ENCODE measurements around the gene HSD17B1.
"Not testable (repeated sequence)": the region's sequence is repeated elsewhere in the genome, so short reads cannot be mapped to it uniquely, and the experiment has no call there.

HSD17B1 gene

DNA sequence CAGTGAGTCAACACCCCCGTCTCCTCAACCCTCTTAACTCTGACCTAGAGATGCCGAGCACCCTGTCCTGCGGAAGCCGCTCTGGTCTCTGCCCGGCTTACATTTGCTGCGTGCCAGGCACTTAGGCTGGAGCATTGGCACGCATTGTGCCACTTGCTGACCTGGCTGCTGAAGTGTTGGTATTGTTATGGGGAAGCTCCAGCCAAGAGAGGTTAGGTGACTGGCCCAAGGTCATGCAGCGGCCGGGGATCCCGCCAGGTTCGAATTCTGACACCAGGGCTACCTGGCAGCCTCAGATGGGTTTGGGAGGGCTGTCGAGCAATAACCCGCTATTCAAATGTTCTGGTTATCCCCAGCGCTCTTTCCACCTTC lies 5.0 kb upstream of the HSD17B1 start:
- DNase-seq (ENCODE audit: low read depth in 2 of 2) = no peak

DNA sequence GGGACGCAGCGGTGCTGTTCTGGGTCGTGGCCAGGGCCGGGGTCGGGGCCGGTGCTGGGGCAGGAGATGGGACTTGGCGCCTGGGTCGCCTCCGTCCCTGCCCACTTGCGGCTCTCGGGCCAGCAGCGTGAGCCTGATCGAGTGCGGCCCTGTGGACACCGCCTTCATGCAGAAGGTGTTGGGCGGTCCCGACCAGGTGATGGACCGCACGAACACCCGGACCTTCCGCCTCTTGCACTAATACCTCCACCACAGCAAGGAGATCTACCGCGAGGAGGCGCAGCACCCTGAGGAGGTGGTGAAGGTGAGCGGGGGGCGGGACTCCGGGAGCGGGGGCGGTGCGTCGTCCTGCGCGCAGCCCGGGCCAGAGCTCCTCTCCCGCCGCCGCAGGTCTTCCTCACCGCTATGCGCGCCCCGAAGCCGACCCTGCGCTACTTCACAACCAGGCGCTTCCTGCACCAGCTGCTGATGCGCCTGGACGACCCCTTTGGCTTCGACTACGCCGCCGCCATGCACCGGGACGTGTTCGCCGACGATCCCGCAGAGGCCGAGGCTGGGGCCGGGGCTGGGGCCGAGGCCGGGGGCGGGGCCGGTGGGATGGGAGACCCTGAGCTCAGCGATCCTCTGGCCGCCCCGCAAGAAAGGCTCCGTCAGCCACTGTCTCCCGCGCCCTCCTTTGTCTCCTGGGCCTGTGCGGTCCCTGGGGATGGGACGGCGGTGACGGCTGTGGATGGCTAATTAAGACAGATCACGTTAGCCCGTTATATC lies 4.5 kb upstream of the HSD17B1 start:
- DNase-seq (ENCODE audit: low read depth in 2 of 2) = no peak

DNA sequence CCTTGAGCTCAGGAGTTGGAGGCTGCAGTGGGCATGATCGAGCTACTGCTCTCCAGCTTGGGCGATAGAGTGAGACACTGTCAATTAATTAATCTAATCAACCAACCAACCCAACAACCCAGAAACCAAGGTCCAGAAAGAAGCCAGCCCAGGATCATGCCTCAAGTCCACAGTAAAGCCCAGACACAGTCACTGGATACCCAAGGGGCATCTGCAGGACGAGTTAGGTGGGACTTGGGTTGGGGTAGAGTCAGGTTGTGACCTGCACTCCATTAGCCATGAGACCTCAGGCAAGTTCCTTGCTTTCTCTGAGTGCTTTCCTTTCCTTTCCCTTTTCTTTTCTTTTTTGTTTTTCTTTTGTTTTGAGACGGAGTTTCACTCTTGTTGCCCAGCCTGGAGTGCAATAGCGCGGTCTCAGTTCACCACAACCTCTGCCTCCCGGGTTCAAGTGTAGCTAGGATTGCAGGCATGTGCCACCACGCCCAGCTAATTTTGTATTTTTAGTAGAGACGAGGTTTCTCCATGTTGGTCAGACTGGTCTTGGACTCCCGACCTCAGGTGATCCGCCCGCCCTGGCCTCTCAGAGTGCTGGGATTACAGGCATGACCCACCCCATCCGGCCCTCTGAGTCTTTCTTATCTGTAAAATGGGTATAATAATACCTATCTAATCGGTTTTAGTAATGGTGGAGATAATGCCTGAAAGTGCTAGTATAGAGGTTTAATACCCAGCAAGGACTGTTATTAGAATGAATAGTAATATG lies 3.5 kb upstream of the HSD17B1 start:
- DNase-seq (ENCODE audit: low read depth in 2 of 2) = no peak

DNA sequence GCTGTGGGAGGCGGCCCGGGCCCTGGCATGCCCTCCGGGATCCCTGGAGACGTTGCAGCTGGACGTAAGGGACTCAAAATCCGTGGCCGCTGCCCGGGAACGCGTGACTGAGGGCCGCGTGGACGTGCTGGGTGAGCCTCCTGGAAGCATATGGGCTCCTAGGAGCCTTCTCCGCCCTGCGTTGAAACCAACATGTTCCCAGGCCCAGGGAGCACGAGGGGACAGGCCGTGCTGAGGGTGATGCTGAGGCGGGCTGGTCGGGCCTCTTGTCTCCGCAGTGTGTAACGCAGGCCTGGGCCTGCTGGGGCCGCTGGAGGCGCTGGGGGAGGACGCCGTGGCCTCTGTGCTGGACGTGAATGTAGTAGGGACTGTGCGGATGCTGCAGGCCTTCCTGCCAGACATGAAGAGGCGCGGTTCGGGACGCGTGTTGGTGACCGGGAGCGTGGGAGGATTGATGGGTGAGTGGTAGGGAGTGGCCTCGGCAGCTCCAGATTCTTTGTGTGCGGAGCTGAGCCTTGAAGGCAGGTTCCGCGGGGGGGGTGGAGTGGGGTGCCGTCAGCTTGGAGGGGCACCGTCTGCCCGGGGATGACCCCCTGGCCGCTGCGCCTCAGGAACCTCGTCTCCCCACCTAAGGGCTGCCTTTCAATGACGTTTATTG lies 567 bp downstream of the HSD17B1 start:
- no peak for DNase-seq (ENCODE audit: low read depth in 2 of 2)

DNA sequence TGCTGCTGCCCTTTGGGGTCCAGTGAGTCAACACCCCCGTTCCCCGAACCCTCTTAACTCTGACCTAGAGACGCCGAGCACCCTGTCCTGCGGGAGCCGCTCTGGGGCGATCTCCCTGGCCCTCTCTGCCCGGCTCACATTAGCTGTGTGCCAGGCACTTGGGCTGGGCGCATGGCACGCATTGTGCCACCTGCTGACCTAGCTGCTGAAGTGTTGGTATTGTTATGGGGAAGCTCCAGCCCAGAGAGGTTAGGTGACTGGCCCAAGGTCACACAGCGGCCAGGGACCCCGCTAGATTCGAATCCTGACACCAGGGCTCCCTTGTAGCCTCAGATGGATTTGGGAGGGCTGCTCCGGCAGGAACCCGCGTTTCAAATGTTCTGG lies 1.1 kb downstream of the HSD17B1 start:
- DNase-seq (ENCODE audit: low read depth in 2 of 2) = no peak

DNA sequence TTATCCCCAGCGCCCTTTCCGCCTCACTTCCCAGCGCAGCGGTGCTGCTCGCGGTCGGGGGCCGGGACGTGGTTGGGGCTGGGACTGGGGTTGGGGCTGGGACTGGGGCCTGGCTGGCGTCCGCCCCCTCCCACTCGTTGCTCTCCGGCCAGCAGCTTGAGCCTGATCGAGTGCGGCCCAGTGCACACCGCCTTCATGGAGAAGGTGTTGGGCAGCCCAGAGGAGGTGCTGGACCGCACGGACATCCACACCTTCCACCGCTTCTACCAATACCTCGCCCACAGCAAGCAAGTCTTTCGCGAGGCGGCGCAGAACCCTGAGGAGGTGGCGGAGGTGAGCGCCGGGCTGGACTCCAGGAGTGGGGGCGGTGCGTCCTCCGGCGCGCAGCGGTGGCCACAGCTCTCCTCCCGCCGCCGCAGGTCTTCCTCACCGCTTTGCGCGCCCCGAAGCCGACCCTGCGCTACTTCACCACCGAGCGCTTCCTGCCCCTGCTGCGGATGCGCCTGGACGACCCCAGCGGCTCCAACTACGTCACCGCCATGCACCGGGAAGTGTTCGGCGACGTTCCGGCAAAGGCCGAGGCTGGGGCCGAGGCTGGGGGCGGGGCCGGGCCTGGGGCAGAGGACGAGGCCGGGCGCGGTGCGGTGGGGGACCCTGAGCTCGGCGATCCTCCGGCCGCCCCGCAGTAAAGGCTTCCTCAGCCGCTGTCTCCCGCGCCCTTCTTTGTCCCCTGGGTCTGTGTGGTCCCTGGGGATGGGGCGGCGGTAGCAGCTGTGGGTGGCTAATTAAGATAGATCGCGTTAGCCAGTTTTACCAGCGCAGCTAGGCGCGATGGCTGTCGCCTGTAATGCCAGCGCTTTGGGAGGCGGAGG lies 1.8 kb downstream of the HSD17B1 start:
- DNase-seq (ENCODE audit: low read depth in 2 of 2) = peak in 1 of 2 experiments; percentile 50

DNA sequence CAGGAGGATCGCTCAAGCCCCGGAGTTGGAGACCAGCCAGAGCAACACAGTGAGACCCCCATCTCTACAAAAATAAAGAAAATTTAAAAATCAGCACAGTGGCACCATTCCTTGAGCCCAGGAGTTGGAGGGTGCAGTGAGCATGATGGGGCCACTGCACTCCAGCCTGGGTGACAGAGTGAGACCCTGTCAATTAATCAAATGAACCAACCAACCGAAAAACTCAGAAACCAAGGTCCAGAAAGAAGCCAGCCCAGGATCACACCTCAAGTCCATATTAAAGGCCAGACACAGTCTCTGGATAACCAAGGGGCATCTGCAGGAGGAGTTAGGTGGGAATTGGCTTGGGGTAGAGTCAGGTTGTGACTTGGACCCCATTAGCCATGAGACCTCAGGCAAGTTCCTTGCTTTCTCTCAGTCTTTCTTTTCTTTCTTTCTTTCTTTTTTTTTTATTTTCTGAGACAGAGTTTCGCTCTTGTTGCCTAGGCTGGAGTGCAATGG lies 2.4 kb downstream of the HSD17B1 start:
- no peak for DNase-seq (ENCODE audit: low read depth in 2 of 2)

DNA sequence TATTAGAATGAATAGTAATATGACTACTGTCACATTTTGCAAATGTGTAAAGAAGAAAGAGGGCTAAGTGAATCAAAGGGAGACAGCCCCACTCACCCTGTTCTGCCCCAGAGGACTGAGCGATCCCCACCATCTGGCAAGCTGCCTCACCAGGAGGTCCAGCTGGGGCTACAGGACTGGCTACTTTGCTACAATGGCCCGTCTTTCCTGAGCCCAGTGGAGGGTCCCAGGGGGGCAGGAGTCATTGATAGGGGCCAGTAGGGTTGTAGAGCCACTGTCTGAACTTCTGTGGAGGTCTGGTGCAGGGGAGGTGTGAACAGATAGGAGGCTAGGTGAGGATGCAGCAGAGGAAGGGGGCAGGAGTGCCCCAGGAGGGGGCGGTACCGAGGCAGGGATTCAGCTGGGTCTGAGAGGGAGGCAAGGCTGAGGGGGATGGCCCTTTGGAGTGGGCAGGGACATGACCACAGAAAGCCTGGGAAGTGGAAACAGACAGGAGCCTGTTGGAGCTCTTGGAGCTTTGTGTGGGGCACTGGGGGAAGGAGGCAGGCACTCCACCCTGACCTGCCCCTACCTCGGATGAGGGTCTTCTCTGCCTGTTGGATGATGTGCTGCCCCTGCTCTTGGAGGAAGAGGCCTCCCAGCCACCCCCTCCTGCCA lies 3.4 kb downstream of the HSD17B1 start:
- not testable (repeated sequence) for DNase-seq (ENCODE audit: low read depth in 2 of 2)

DNA sequence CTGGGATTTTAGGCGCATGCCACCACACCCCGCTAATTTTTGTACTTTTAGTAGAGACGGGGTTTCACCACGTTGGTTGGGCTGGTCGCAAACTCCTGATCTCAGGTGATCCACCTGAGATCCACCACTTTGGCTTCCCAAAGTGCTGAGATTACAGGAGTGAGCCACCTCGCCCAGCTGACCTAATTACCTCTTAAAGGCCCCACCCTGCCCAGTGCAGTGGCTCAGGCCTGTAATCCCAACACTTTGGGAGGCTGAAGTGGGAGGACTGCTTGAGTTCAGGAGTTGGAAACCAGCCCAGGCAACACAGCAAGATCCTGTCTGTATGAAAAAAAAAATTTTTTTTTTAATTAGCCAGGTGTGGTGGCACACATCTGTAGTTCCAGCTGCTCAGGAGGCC lies 6.4 kb downstream of the HSD17B1 start:
- no peak for DNase-seq (ENCODE audit: low read depth in 2 of 2)

DNA sequence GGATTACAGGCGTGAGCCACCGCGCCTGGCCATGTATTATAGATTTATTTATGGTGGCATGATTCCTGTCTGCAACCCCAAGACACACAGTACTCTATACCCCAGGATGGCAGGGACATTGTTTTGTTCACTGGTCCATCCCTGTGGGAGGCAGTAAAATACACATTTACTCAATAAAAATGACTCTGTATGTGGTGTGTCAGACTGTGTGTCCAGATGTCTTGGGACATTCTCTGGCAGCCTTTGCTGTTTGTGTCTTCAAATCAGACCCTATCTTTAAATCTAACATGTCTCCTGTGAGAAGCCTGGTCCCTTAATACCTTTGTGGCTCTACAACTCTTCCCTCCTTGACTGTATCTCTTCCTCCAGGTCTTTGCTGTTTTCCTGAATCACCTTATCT lies 7.5 kb downstream of the HSD17B1 start:
- no peak for DNase-seq (ENCODE audit: low read depth in 2 of 2)

DNA sequence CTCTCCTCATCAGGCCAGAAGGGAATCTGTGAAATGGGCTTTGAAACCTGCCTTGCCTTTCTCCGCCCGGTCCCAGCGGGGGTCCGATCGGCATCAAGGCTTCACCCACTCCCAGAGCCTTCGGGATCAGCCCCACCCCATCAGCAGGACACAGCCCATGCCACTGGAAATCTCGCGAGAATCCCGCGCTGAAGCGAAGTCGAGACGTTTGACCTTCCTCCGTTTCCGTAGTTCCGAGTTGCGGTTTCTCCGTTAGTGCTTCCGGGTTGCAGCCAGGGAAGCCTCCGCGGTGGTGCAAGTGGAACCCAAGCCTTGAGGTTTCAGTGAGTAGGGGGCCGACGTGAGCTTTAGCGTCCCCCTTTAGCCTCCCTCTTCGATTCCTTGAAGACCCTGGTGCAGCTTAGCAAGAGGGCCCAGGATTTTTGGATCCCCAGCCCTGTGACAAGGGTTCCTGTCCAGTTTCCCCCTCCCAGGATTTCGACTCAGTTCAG lies 9.2 kb downstream of the HSD17B1 start, which contains the start of gene COASY:
Gene COASY, plus strand, starts transcription at position 252 of the 491 bp plus-strand sequence. CDS start 475 bp downstream, outside the sequence.
- DNase-seq (ENCODE audit: low read depth in 2 of 2) = peak; percentile 97

DNA sequence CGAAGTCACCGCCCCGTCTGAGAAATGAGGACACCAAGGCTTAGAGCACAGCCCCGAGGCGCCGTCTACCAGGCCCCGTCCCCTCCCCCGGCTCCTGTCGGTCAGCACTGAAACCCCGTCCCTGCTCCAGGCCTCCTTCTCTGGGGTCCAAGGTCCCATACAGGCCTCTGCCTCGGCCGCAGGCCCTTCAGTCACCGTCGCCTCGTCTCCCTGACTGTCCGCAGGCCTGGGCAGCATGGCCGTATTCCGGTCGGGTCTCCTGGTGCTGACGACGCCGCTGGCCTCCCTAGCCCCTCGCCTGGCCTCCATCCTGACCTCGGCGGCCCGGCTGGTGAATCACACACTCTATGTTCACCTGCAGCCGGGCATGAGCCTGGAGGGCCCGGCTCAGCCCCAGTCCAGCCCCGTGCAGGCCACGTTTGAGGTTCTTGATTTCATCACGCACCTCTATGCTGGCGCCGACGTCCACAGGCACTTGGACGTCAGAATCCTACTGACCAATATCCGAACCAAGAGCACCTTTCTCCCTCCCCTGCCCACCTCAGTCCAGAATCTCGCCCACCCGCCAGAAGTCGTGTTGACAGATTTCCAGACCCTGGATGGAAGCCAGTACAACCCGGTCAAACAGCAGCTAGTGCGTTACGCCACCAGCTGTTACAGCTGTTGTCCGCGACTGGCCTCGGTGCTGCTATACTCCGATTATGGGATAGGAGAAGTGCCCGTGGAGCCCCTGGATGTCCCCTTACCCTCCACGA lies 9.8 kb downstream of the HSD17B1 start:
- DNase-seq (ENCODE audit: low read depth in 2 of 2) = no peak

DNA sequence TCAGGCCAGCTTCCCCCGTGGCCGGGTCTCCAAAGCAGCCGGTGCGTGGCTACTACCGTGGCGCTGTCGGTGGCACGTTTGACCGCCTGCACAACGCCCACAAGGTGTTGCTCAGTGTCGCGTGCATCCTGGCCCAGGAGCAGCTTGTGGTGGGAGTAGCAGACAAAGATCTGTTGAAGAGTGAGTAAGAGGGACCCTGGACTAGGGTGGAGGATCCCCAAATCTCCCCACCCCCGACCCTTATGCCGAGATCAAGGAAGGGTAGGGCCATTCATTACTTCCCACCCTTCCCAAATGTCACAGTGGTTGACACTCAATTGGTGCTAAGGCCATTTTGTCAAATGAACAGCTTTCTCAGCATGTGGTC lies 10.4 kb downstream of the HSD17B1 start:
- no peak for DNase-seq (ENCODE audit: low read depth in 2 of 2)

DNA sequence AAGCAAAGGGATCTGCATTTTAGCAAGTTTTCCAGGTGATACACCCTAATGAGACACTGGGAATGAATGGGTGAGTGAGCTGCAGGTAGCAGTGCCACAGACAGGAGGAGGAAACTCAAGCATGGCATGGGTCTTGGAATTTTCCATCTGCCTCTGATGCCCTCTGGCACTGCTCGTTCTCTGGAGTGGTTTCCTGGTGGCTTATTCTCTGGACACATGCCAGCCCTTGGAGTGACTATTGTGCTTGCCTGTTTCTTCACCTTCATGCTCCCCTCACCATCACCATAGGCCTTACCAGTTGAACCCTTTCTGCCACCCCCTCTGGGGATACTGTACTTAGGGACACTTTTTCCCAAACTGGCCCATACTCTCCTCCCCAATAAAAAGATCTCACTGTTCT lies 10.8 kb downstream of the HSD17B1 start:
- DNase-seq (ENCODE audit: low read depth in 2 of 2) = no peak

DNA sequence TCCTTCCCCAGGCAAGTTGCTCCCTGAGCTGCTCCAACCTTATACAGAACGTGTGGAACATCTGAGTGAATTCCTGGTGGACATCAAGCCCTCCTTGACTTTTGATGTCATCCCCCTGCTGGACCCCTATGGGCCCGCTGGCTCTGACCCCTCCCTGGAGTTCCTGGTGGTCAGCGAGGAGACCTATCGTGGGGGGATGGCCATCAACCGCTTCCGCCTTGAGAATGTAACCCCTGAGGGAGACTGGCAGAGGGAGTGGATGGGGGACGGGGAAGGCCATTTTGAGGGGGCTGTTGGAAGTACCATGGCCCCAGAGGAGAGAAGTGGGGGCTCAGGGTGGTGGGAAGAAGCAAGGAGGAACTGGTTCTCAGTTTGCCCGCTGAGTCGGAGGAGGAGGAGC lies 11.2 kb downstream of the HSD17B1 start:
- DNase-seq (ENCODE audit: low read depth in 2 of 2) = no peak

DNA sequence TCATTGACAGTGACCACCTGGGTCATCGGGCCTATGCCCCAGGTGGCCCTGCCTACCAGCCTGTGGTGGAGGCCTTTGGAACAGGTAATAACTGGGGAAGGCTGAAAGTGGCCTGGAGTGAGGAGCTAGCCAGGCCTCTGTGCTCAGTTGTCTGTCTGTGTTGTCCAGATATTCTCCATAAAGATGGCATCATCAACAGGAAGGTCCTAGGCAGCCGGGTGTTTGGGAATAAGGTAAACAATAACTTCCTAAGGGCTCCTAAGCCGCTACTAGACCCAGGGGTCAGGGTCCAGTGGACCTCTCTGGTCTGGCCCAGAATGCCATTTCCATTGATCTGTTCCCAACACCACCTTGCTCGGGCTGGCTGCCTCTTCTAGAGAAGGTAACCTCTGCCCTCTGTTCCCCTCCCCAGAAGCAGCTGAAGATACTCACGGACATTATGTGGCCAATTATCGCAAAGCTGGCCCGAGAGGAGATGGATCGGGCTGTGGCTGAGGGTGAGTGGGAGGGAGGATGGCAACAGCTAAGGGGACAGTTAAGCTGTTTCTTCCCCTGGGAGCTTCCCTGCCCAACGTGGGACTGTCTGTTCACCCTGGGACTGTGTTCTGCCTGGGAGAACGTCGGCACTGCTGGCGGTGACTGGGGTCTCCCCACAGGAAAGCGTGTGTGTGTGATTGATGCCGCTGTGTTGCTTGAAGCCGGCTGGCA lies 12.2 kb downstream of the HSD17B1 start:
- DNase-seq (ENCODE audit: low read depth in 2 of 2) = no peak

DNA sequence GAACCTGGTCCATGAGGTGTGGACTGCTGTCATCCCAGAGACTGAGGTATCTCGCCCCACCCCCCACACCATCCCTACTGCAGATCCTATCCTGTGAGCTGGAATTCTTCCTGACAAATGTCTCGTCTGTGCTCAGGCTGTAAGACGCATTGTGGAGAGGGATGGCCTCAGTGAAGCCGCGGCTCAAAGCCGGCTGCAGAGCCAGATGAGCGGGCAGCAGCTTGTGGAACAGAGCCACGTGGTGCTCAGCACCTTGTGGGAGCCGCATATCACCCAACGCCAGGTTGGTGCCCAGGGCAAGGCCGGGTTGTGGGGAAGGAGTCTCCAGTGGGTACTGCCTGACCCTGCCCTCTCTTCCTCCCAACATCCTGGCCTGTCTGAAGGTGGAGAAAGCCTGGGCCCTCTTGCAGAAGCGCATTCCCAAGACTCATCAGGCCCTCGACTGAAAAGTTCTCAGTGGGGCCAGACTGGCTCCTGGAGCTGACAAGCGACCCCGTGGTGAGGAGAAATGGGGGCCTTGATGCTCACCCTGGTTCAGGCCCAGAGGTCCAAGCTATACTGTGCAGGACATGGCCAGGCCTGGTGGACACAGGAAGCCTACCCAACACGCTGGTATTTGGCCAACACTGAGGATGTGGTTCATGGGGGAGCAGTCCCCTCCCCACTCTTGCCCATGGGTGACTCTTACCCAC lies 12.9 kb downstream of the HSD17B1 start:
- no peak for DNase-seq (ENCODE audit: low read depth in 2 of 2)

DNA sequence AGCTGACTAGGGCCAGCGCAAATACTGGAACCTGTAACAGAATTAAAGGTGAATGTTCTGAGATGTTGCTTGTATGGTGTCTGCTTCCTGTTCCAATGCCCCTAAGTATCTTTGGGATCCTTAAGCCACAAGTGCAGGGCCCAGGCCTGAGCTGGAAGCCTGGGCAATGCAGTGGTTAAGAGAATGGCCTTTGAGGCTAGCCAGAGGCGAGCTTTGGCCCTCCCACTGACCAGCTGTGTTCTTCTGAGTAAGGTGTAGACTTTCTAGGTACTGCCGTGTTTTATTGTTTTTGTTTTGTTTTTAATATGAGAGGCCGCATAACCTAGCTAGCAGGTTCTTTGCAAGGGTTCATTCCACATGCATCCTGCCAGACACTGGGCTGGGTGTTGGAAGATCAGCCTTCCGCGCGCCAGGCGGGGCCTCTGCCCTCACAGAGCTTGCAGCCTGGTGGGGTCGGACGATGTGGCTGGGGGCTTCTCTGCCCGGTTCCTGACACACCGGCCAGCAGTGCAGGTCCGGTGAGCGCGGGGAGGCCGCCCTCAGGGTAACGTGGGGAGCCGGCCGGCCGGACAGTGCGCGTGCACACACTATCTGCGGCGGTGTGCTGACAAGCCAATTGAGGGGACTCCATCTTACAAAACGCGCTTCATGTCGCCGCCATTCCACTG lies 13.6 kb downstream of the HSD17B1 start:
- no peak for DNase-seq (ENCODE audit: low read depth in 2 of 2)

Data from fibroblast of skin of left quadriceps (primary cell).